K562 (cell line): ENCODE data around the gene LIPE. TPM values are rescaled to one million over a fixed set of nuclear protein-coding genes. Genes with fewer than 3 reads are reported as not detected.

Experiments used
- ATAC-seq: fragments of 200-7000 bp; cut with Tn5 transposase; 3 replicates; pipeline ENCODE4 v1.9.1; 2020; ENCODE audit warnings: moderate library complexity
- BruUV-seq: library from RNA; stranded (reverse); fragments of 400-500 nt; replicated peaks from 2 replicates; lab custom pipeline; 2021; lab: Mats Ljungman, UMichigan
- CTCF ChIA-PET: fragments of 300-600 bp; formaldehyde crosslinking; extraction: SDS; loops from one replicate; lab custom pipeline; 2021; ENCODE audit warnings: low intra/inter-chr PET ratio; lab: Yijun Ruan, JAX
- POLR2A ChIA-PET: fragments of 300-600, 350-650 bp; sonication (Branson Sonifier 250); formaldehyde crosslinking; extraction: SDS; loops from one replicate; lab custom pipeline; 2021; ENCODE audit warnings: antibody characterized with exemption, inconsistent platforms; lab: Yijun Ruan, JAX
- DNase-seq, 4 experiments: peaks; one replicate each; pipeline versions ENCODE4 v3.0.0 to v3.0.0-alpha.2; 2011 to 2018; ENCODE audit warnings: low spot score in 3 of 4, mixed read lengths in 3 of 4; ENCODE audit errors: extremely low read depth in 1 of 4
- FAIRE-seq: peaks from 2 replicates; lab custom pipeline; 2011; peaks lifted over from hg19 to GRCh38; lab: Jason Lieb, UNC
- H2AFZ ChIP-seq: 2 replicates; pipeline ENCODE4 v1.6.0; 2011; ENCODE audit warnings: low read depth, low read length, control low read depth, inconsistent platforms
- H3K27ac ChIP-seq: fragments of 200-600 bp; 3 replicates; pipeline ENCODE4 v1.8.0; 2011; ENCODE audit warnings: low read depth, mild to moderate bottlenecking, control low read depth, inconsistent platforms, low read length, moderate library complexity, mixed read lengths; ENCODE audit errors: extremely low read depth
- H3K27me3 ChIP-seq, 2 experiments: fragments of 300-600 bp in 1 of 2; 2 replicates in 1 of 2; 3 replicates in 1 of 2; pipeline versions ENCODE4 v1.6.0 to v1.8.0; 2011; ENCODE audit warnings: inconsistent platforms in 2 of 2, low read length in 2 of 2, mild to moderate bottlenecking in 1 of 2, mixed read lengths in 1 of 2, moderate library complexity in 1 of 2; ENCODE audit not compliant: control insufficient read depth in 2 of 2, insufficient read depth in 2 of 2
- H3K36me3 ChIP-seq: fragments of 300-600 bp; 3 replicates; pipeline ENCODE4 v1.8.0; 2011; ENCODE audit warnings: mild to moderate bottlenecking, low read length, inconsistent platforms; ENCODE audit not compliant: control insufficient read depth, insufficient read depth
- H3K4me1 ChIP-seq, 2 experiments: fragments of 200-600 bp in 1 of 2; replicated peaks in 1 of 2; 2 replicates in 1 of 2; 3 replicates in 1 of 2; pipeline versions ENCODE4 v1.5.1 to v1.8.0; 2011; ENCODE audit warnings: inconsistent platforms in 2 of 2, low read length in 2 of 2, mild to moderate bottlenecking in 1 of 2, mixed read lengths in 1 of 2, moderate library complexity in 1 of 2; ENCODE audit not compliant: control insufficient read depth in 2 of 2, insufficient read depth in 2 of 2
- H3K4me2 ChIP-seq: 2 replicates; pipeline ENCODE4 v1.6.1; 2011; ENCODE audit warnings: low read length, control low read depth, inconsistent platforms, mixed read lengths; ENCODE audit not compliant: insufficient read depth
- H3K4me3 ChIP-seq: fragments of 200-600 bp; sonication (generic), shearing (Covaris generic); 2 replicates; pipeline ENCODE4 v1.5.1; 2016; ENCODE audit warnings: control low read depth, inconsistent platforms
- H3K79me2 ChIP-seq: fragments of 200-600 bp; 3 replicates; pipeline ENCODE4 v1.8.0; 2011; ENCODE audit warnings: low read length, inconsistent platforms; ENCODE audit not compliant: control insufficient read depth, insufficient read depth
- H3K9ac ChIP-seq, 2 experiments: 2 replicates each; pipeline versions ENCODE4 v1.6.0 to v1.6.1; 2011; ENCODE audit warnings: low read depth in 2 of 2, low read length in 2 of 2, control low read depth in 1 of 2, inconsistent platforms in 1 of 2, mild to moderate bottlenecking in 1 of 2, mixed read lengths in 1 of 2; ENCODE audit not compliant: insufficient read depth in 1 of 2
- H3K9me1 ChIP-seq: one replicate; pipeline ENCODE4 v1.6.0; 2011; ENCODE audit warnings: inconsistent platforms, mild to moderate bottlenecking, low read length, moderate library complexity; ENCODE audit not compliant: control insufficient read depth, insufficient read depth
- H3K9me3 ChIP-seq: replicated peaks from 2 replicates; pipeline ENCODE4 v1.5.1; 2011; ENCODE audit warnings: low read depth, low read length, inconsistent platforms; ENCODE audit not compliant: control insufficient read depth, insufficient read depth
- H4K20me1 ChIP-seq: replicated peaks from 2 replicates; pipeline ENCODE4 v1.6.1; 2011; ENCODE audit warnings: low read length, inconsistent platforms, mixed read lengths; ENCODE audit not compliant: control insufficient read depth, insufficient read depth
- CBX5 ChIP-seq: IDR thresholded peaks from 2 replicates; pipeline ENCODE4 v1.6.1; 2014; ENCODE audit warnings: low read depth, borderline replicate concordance
- CCNT2 ChIP-seq: IDR thresholded peaks from 2 replicates; pipeline ENCODE4 v1.6.1; 2011; ENCODE audit warnings: borderline replicate concordance, low read depth, mild to moderate bottlenecking, moderate library complexity, mixed read lengths, low read length; ENCODE audit not compliant: insufficient read length; ENCODE audit errors: extremely low read depth
- GTF2F1 ChIP-seq: IDR thresholded peaks from 2 replicates; pipeline ENCODE4 v1.6.1; 2011; ENCODE audit warnings: low read depth, low read length, improper control_type of control experiment
- HLTF ChIP-seq: fragments of 450-650 bp; IDR thresholded peaks from 2 replicates; pipeline ENCODE4 v1.6.1; 2016
- JUNB ChIP-seq: fragments of 450-650 bp; formaldehyde crosslinking; conservative IDR thresholded peaks from 2 replicates; pipeline ENCODE4 v1.4.0; 2020; ENCODE audit warnings: mild to moderate bottlenecking
- ZBTB5 ChIP-seq: fragments of 450-650 bp; IDR thresholded peaks from 2 replicates; pipeline ENCODE4 v1.6.1; 2017; ENCODE audit warnings: antibody characterized with exemption
- ZKSCAN1 ChIP-seq: fragments of 150-350 bp; IDR thresholded peaks from 2 replicates; pipeline ENCODE4 v1.6.1; 2016; ENCODE audit warnings: low read depth, low read length
- WGBS: fragments of 100-300 bp; shearing (Covaris generic); methylation state at CpG from one replicate; pipeline ENCODE4 v1.1.6; 2016; ENCODE audit warnings: low coverage, mixed read lengths; ENCODE audit not compliant: insufficient coverage; ENCODE audit errors: missing lambda C conversion rate; 5-methylcytosine and 5-hydroxymethylcytosine counted together
- in situ Hi-C: fragments of 300-500 bp; cut with MboI; formaldehyde crosslinking; loops from 4 replicates; pipeline ENCODE4 v1.15.0; 2018; ENCODE audit warnings: inconsistent platforms, mixed read lengths
- intact Hi-C: fragments of 100-400 bp; cut with micrococcal nuclease; formaldehyde crosslinking; loops from 2 replicates; pipeline ENCODE4 v1.14.2; 2022
- polyA plus RNA-seq, 8 experiments: library from polyadenylated mRNA; depleted of rRNA in 4 of 8; stranded (reverse) in 5 of 8; unstranded in 3 of 8; fragments of >200 nt; fragmentation: Nextera tagmentation in 2 of 8; fragmentation: Illumina TruSeq in 1 of 8; extraction: Ambion mirVana in 2 of 8; extraction: Trizol in 1 of 8; gene quantifications; 2 replicates each; pipeline versions ENCODE4 v1.2.1 to v1.2.3, GENCODE V29; 2011 to 2014; ENCODE audit warnings: inconsistent platforms in 1 of 8, missing spikeins in 1 of 8
- total RNA-seq, 7 experiments: library from RNA; depleted of rRNA in 6 of 7; stranded (reverse); fragments of >200 nt in 6 of 7; fragmentation: Illumina TruSeq in 2 of 7; extraction: Trizol in 2 of 7; gene quantifications; 2 replicates each; pipeline versions ENCODE4 v1.2.1 to v1.2.3, GENCODE V29; 2011 to 2021; ENCODE audit warnings: low replicate concordance in 1 of 7

LIPE gene
- total and polyA plus RNA-seq, 9 of the 15 experiments (the other 6 are each of a cell fraction or from before 2014, with no cell fraction given): 0.22 TPM; not detected in 8

- Histone ChIP-seq H3K9ac (no peak overlapping the region), H3K9me3 (no peaks in the 10 kb centered on the region), H2AFZ (no peak overlapping the region), H3K36me3 (no peaks in the 10 kb centered on the region), H4K20me1 (no peaks in the 10 kb centered on the region), H3K79me2 (no peaks in the 10 kb centered on the region), H3K4me1 (no peaks in the 10 kb centered on the region), H3K4me2 (no peak overlapping the region), H3K27me3 (peaks cover 10 to 30% of the 10 kb centered on the region in 2 experiments; a peak in 4 of 5 replicates), H3K4me3 (no peak overlapping the region), H3K9me1 (no peaks in the 10 kb centered on the region), H3K27ac (no peak overlapping the region)
- CTCF ChIA-PET: interaction anchor here (0.6 kb wide), 1 partner anchor 1060 kb away, joined by 3 read pairs; no protein-coding TSS in a partner anchor
- ATAC-seq: no peak
- POLR2A ChIA-PET: interaction anchor here (0.6 to 1.0 kb wide), 2 partner anchors 10 to 14 kb away, joined by 3 read pairs; no protein-coding TSS in a partner anchor
- intact Hi-C loops: no loop called here
- FAIRE-seq: no peak
- in situ Hi-C loops: loop anchor here (10.0 kb wide), 1 partner anchor 135 kb away; the partner anchor contains the start of gene CEACAM8
- TF ChIP-seq ZKSCAN1 (no peak), HLTF (no peak), CCNT2 (no peak), GTF2F1 (no peak), JUNB (CRISPR knock-in tag) (no peak), CBX5 (no peak), ZBTB5 (no peak)
- 0% methylated on average over 2 of the region's 2 CpGs for WGBS
- no peak for DNase-seq
- no TSS peak for BruUV-seq
Observed at GRCh38 chr19:42459926-42460325, 32.7 kb upstream of the LIPE start.
